ENCODE results near the gene SERPINE1.

- TF ChIP-seq TEAD4 (IDR thresholded peaks at IDR 0.05) (no peak), TCF12 (IDR thresholded peaks at IDR 0.05; ENCODE audit: low read depth) (no peak), CREB1 (IDR thresholded peaks at IDR 0.05; ENCODE audit: low read depth) (no peak), EP300 (IDR thresholded peaks at IDR 0.05; ENCODE audit: borderline replicate concordance) (no peak), TAF1 (IDR thresholded peaks at IDR 0.05; ENCODE audit: low read depth) (no peak; the same call in 1 of the 2 replicates), RAD21 (IDR thresholded peaks at IDR 0.05; ENCODE audit: low read depth) (no peak), CEBPB (IDR thresholded peaks at IDR 0.05) (no peak)
These were observed 35.8 kb downstream of the SERPINE1 start for GRCh38 chr7:101162551-101163278.
